Measurements from ENCODE around the gene PIGQ.
"Not testable (repeated sequence)": the region's sequence is repeated elsewhere in the genome, so short reads cannot be mapped to it uniquely, and the experiment has no call there.

Gene PIGQ

DNA sequence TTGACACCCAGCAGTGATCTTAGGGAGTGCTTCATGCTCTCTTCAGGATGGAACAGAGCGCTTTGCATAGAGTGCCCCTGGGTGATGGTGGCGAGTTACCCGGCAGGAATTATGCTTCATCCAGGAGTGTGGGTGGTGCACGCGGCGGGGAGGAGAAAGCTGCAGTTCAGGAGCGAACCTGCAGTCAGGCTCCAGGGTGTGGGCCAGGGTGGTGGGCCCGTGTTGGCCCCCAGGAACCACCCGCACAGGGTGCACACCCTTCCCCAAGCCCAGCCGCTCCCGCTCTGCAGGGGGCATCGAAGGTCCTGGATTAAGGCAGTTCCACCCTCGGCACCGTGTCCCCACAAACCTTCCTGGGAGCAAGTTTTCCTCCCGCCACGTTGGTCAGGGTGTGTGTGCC is 24.0 kb downstream of the PIGQ start:
- H3K4me3 ChIP-seq (ENCODE audit: low read depth, low read length): no peak overlapping the region
- no peak for DNase-seq (ENCODE audit: low read depth)
- TF ChIP-seq CTCF (IDR thresholded peaks at IDR 0.05; ENCODE audit: insufficient read depth, low read depth, low read length, missing control alignments): no peak

DNA sequence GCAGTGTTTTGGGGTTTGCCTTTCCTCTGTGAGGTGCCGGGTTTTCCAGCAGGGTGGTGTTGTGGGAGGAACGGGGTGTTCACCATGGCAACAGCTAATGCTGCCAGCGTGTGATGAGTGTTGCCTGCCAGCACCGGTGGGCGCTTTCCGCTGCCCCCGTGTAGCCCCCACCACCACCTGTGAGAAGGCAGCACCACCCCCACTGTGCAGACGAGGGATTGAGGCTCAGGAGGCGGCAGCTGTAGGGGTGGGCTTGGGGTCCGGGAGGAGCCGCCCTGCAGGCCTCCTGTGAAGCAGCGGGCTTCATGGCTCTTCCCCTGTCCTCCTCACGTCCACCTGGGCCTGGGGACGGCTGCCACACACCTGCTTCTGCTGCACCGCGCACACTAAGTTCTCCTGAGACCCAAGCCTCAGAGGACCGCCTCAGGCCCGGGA is 25.3 kb downstream of the PIGQ start:
- DNase-seq (ENCODE audit: low read depth): no peak
- TF ChIP-seq CTCF (IDR thresholded peaks at IDR 0.05; ENCODE audit: insufficient read depth, low read depth, low read length, missing control alignments): no peak
- no peak overlapping the region for H3K4me3 ChIP-seq (ENCODE audit: low read depth, low read length)

DNA sequence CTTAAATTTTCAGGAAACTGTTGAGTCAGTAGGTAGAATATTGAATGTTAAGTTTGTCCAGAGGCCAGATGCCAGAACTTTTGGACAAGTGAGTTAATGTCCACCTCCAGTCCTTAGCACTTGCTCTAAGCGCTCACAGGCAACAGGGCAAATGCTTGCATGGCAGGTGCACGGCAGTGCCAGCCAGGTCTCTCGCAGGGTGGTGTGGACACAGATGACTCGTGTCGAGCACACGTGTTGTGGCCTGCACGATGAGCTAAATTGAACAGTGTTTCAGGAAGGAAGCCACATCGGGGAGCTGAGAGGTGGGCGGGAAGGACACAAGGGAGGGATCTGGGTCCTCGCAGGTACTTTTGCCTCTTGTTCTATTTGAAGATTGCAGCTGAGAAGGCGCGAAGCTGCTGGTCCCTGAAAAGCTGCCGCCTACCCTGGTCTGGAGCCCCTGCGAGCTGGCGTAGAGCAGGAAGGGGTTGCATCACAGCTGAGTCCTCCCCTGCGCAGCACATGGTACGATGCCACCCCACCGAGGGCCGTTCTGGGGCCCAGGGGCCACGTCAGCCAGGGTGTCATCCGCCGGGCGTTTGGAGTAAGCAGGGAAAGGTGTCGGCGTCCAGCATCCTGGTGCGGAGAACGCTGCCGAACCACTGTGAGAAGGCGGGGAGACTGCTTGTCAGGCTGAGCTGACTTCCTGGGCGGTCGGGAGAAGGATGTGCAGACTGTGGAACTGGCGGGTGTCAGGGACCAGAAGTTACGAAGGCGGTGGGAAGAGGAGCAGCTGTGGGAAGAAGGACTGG is 26.4 kb downstream of the PIGQ start:
- H3K4me3 ChIP-seq (ENCODE audit: low read depth, low read length): no peak overlapping the region
- no peak for TF ChIP-seq CTCF (IDR thresholded peaks at IDR 0.05; ENCODE audit: insufficient read depth, low read depth, low read length, missing control alignments)
- DNase-seq (ENCODE audit: low read depth): no peak

- no peak overlapping the region for H3K4me3 ChIP-seq (ENCODE audit: low read depth, low read length)
- DNase-seq (ENCODE audit: low read depth): no peak
- TF ChIP-seq CTCF (IDR thresholded peaks at IDR 0.05; ENCODE audit: insufficient read depth, low read depth, low read length, missing control alignments): no peak
Observed at GRCh38 chr16:596736-597060, 26.9 kb downstream of the PIGQ start.

- not testable (repeated sequence) for H3K4me3 ChIP-seq (ENCODE audit: low read depth, low read length)
Observed at GRCh38 chr16:597655-598054, 27.9 kb downstream of the PIGQ start.

DNA sequence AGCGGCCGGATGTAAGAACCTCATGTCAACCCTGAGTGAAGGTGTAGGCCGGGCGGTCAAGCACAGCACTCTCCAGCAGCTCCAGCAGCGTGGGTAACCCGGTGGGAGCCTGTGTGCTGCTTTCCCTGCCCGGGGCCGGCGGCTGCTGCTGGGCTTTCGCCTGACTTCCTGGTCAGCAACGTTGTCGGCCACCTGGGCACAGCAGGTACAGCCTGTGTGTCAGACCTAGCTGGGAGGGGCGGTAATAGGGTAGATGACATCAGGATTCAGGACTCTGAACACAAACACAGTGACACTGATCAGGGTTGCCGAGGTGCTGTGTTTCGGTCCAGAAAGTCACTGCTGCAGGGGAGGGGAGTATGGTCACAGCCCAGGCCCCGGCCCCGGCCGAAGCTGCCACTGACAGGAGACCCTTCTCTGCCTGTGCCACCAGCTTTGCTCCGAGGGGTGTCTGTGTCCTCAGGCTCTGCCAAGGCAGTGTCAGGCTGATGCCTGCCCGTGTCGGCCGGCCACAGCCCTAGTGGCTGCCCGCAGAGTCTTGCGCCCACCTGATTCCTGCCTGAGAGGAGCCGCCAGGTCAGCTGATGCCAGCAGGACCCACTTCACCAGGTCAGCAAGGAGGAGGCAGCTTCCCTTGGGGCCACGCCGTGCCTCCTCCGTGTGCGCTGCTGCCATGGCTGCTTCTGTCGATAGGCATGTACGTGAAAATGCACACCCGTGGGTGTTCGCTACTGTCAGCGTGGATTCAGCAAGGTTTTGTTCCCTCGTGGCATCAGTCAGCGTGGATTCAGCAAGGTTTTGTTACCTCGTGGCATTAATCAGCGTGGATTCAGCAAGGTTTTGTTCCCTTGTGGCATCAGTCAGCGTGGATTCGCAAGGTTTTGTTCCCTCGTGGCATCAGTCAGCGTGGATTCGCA is 29.3 kb downstream of the PIGQ start:
- DNase-seq (ENCODE audit: low read depth): no peak
- no peak for TF ChIP-seq CTCF (IDR thresholded peaks at IDR 0.05; ENCODE audit: insufficient read depth, low read depth, low read length, missing control alignments)

More at GRCh38 chr16:597655-598054, 27.9 kb downstream of the PIGQ start:
- DNase-seq (ENCODE audit: low read depth): not testable (repeated sequence)

DNA sequence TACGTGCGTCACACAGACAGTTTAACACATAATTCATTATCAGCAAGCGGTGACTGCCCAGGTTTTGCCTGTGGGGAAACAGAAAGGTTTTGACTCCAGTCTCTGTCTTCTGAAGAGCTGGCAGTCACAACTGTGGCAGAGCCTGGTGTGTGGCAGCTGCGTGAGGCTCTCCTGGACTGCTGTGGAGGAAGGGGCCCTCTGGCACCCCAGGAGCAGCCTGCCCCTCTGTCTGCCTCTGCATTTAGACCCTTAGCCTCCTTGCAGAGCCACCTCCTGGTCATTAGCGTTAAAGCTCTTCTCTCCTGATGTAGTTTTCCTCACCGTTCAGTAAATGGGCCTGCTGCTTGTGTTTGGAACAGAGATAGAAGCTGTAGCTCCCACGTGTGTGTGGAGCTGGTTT is 31.0 kb downstream of the PIGQ start:
- no peak for TF ChIP-seq CTCF (IDR thresholded peaks at IDR 0.05; ENCODE audit: insufficient read depth, low read depth, low read length, missing control alignments)
- no peak overlapping the region for H3K4me3 ChIP-seq (ENCODE audit: low read depth, low read length)
- DNase-seq (ENCODE audit: low read depth): no peak

More for the DNA sequence above, 29.3 kb downstream of the PIGQ start:
- no peak overlapping the region for H3K4me3 ChIP-seq (ENCODE audit: low read depth, low read length)

Measured in GM12865 (cell line).